NT2/D1 (cell line): ENCODE data around the gene TMIGD2.

Experiments
- SUZ12 ChIP-seq: IDR thresholded peaks from 2 replicates; pipeline ENCODE4 v1.6.1; 2011; ENCODE audit not compliant: insufficient read length, insufficient read depth; ENCODE audit errors: extremely low read depth
- YY1 ChIP-seq: IDR thresholded peaks from 2 replicates; pipeline ENCODE4 v1.6.1; 2011; ENCODE audit not compliant: insufficient read length, insufficient read depth
- ZNF274 ChIP-seq: IDR thresholded peaks from 2 replicates; pipeline ENCODE4 v1.6.1; 2011; ENCODE audit warnings: mild to moderate bottlenecking, low read depth, low read length

DNA sequence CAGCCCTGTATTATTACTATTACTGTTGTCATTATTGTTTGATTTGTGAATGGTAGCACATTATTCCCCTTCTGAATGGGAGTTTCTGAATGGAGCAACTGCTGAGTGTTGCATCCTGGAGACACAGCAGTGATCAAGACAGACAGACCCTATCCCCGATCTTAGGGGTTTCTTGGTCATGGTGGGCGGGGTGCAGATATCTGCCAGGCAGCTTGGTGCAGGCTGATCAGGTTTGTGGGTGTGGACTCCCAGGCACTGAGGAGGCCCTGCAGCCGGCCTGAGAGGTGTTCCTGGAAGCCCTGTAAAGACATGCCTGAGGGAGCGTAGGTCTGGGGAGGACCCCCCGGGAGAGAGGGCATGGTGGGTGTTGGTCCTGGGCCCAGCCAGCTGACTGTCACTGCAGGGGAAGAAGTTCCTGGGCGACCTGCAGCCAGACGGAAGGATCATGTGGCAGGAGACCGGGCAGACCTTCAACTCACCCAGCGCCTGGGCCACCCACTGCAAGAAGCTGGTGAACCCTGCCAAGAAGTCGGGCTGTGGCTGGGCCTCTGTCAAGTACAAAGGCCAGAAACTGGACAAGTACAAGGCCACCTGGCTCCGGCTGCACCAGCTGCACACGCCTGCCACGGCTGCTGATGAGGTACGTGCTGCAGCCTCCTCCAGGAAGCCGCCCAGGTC lies 43.3 kb upstream of the TMIGD2 start:
- no peak for TF ChIP-seq ZNF274
- TF ChIP-seq YY1, result no peak
- TF ChIP-seq SUZ12, result no peak
